GM18505 (cell line): ENCODE measurements around the gene DCAF8L2.
"Not testable (repeated sequence)": the region's sequence is repeated elsewhere in the genome, so short reads cannot be mapped to it uniquely, and the experiment has no call there.

Source experiments
- ATAC-seq: cut with Tn5 transposase; IDR thresholded peaks from one replicate; pipeline ENCODE4 v1.9.1; 2021; ENCODE audit not compliant: unreplicated experiment
- POLR2A ChIP-seq: IDR thresholded peaks from 4 replicates; pipeline ENCODE4 v1.6.1; 2011; ENCODE audit warnings: borderline replicate concordance; ENCODE audit not compliant: insufficient read depth, insufficient read length; ENCODE audit errors: extremely low read depth

DCAF8L2 gene

GRCh38 chrX:27590044-27590443 lies at the start of gene DCAF8L2:
Gene DCAF8L2 (plus strand): TSS chrX:27590344. CDS start chrX:27746896, 156,552 bp downstream.
- ATAC-seq: no peak
- TF ChIP-seq POLR2A: no peak

DNA sequence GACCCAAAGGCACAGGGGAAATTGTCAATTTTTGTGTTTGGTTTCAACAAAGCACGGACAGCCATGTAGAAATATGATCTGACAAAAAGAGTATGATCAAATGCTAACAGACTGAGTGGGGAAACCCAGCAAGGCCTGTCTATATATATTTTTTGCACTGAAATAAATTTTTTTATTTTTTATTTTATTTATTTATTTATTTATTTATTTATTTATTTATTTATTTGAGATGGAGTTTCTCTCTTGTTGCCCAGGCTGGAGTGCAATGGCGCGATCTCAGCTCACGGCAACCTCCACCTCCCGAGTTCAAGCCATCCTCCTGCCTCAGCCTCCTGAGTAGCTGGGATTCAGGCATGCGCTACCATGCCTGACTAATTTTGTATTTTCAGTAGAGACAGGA lies 49.0 kb upstream of the DCAF8L2 start:
- not testable (repeated sequence) for ATAC-seq

GRCh38 chrX:27548624-27549023 lies 41.5 kb upstream of the DCAF8L2 start:
- TF ChIP-seq POLR2A: no peak
- no peak for ATAC-seq

- TF ChIP-seq POLR2A: no peak
- no peak for ATAC-seq
Observed at GRCh38 chrX:27549688-27550087, 40.5 kb upstream of the DCAF8L2 start.

DNA sequence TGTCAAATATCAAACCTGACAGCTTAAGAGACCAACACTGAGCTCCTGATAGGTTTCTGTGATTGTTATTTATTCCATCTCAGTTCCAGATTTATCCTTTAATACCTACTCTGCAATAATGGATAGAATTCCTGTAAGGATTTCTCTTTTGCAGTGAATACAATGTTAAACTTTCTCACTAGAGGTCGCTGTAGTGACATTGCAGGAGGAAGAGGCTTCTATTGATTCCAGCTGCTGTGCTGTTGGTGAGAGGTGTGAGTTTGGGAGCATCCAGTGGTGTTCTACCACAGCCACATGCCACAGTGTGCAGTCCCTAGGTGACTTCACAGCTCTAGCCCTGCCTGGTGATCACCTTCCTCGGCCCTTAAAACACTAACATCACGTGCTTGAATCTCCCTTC lies 34.6 kb upstream of the DCAF8L2 start:
- TF ChIP-seq POLR2A: no peak
- no peak for ATAC-seq

- no peak for TF ChIP-seq POLR2A
- ATAC-seq: no peak
Observed at GRCh38 chrX:27565992-27566391, 24.2 kb upstream of the DCAF8L2 start.

DNA sequence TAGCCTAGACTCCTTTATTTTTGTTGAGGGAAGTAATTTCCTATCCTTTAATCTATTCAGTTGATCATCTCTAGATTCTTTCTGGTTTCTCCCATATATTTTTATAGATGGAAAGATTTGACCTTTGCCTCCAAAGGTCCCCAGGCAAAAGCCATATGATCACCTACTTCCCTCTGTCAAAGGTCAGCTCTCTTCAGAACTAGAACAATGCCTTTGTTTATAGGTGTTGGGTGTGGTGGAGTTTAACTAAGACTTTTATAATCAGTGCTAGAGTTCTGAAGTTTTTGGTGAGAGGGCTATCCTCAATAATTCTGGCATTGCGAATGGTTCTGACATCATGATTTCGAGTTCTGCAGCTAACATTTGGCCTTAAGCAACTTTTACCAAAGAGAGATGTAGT lies 19.0 kb upstream of the DCAF8L2 start:
- no peak for TF ChIP-seq POLR2A
- no peak for ATAC-seq

- TF ChIP-seq POLR2A: no peak
- ATAC-seq: no peak
Observed at GRCh38 chrX:27575565-27575964, 14.6 kb upstream of the DCAF8L2 start.

- ATAC-seq: no peak
- no peak for TF ChIP-seq POLR2A
Observed at GRCh38 chrX:27583976-27584375, 6.2 kb upstream of the DCAF8L2 start.

GRCh38 chrX:27591938-27592337 lies 1.8 kb downstream of the DCAF8L2 start:
- TF ChIP-seq POLR2A: no peak

DNA sequence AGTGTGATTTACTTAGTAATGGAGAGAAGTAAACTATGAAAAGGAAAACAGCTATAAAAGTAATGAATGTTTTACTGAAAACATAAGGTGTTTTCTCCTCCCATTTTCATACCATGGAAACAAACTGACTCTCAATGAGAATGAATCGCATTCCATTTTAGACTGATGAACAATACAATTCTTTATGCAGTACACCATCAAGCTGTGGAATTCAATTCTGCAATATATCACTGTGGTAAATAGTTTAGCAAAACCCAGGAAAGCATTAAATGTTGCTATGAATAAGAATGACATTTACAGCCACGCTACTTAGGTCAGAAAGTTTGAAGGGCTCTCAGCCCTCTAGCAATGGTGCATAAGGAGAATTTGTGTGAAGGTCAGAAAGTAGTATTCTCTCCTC lies 7.4 kb downstream of the DCAF8L2 start:
- ATAC-seq: no peak
- no peak for TF ChIP-seq POLR2A

More at GRCh38 chrX:27591938-27592337, 1.8 kb downstream of the DCAF8L2 start:
- ATAC-seq: no peak

GRCh38 chrX:27598312-27598711 lies 8.2 kb downstream of the DCAF8L2 start:
- no peak for ATAC-seq
- TF ChIP-seq POLR2A: no peak

DNA sequence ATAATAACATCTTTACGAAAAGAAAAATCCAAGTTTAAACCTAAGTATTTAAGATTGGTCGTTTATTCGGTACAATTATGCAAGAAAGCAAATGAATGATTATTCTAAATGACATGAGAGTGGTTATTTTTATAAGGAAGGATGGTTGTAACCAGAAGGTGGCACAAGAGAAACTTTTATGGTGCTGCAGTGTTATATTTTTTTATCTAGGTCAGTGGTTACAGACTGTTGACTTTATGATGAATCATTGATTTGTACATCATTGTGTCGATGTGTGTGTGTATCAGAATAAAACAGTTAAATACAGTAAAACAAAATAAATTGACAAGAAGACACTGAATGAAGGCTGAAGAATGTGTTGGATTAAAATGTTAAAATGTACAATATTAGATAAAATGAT lies 9.8 kb downstream of the DCAF8L2 start:
- no peak for ATAC-seq
- TF ChIP-seq POLR2A: no peak

DNA sequence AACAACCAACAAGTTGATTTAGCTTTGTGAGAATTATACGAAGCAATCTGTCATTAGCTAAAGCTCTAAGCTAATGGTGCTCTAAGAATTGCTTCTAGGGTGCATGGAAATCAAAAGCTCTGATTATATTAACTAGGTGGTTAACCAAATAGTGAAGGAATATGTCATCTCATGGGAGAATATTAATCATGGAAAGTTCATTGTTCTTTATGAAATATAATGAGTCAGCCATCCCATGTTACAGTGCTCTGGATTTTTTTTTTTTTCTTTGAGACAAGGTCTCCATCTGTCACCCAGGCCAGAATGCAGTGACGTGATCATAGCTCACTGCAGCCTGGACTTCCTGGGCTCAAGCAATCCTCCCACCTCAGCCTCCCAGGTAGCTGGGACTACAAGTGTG lies 10.5 kb downstream of the DCAF8L2 start:
- TF ChIP-seq POLR2A: no peak
- ATAC-seq: no peak

DNA sequence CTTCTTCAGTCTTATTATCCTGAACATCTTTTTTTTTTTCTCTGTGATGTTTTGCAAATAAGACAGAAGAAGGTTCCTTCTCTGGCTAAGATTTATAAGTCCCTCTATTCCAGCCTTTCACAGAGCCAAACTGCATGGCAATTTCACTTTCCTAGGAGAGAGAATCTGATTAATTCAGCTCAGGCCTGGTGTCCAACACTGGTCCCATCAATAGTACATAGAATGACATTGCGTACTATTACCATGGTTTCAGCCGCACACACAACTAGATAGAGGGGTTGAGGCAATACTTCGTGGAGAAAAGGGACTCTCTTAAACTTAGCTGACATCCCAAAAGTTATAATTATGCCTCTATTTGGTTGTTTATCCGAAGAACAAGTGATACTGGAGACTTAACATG lies 18.5 kb downstream of the DCAF8L2 start:
- TF ChIP-seq POLR2A: no peak
- no peak for ATAC-seq
